ENCODE results near the gene AVPR1A. TPM values are rescaled to one million over a fixed set of nuclear protein-coding genes. Genes with fewer than 3 reads are reported as not detected.

AVPR1A gene
- total RNA-seq, 4 donors from 2014 or later = 8.7 to 59.9 (median 19.7) TPM

- Histone ChIP-seq H3K36me3 (no peaks in the 10 kb centered on the region), H3K27ac (peak overlapping the region; percentile 66 to 76), H3K4me3 (peak overlapping the region; percentile 47 to 48), H3K27me3 (no peaks in the 10 kb centered on the region), H3K9me3 (no peaks in the 10 kb centered on the region), H3K4me1 (no peaks in the 10 kb centered on the region)
- TF ChIP-seq POLR2A (IDR thresholded peaks at IDR 0.05) (no peak), CTCF (IDR thresholded peaks at IDR 0.05) (peak; percentile 65 to 81 (median 74))
- DNase-seq = peak; percentile 18 to 39
- intact Hi-C loops (cut with DNase I; ENCODE audit: low total_unique reads) = no loop called here
These were observed 771 bp upstream of the AVPR1A start for GRCh38 chr12:63151623-63152320.

- no peak for TF ChIP-seq POLR2A (IDR thresholded peaks at IDR 0.05)
- TF ChIP-seq CTCF (IDR thresholded peaks at IDR 0.05) = no peak
- intact Hi-C loops (cut with DNase I; ENCODE audit: low total_unique reads) = no loop called here
- Histone ChIP-seq H3K4me1 (no peaks in the 10 kb centered on the region), H3K27me3 (no peaks in the 10 kb centered on the region), H3K27ac (peak overlapping the region; percentile 66 to 76), H3K9me3 (no peaks in the 10 kb centered on the region), H3K4me3 (peak overlapping the region; percentile 47 to 48), H3K36me3 (no peaks in the 10 kb centered on the region)
- peak; percentile 15 to 24 for DNase-seq
These were observed 890 bp downstream of the AVPR1A start for GRCh38 chr12:63149909-63150712.

GRCh38 chr12:63144556-63144955 is 6.4 kb downstream of the AVPR1A start:
- Histone ChIP-seq H3K36me3 (no peaks in the 10 kb centered on the region), H3K9me3 (no peaks in the 10 kb centered on the region), H3K4me3 (no peak overlapping the region), H3K27me3 (no peaks in the 10 kb centered on the region), H3K4me1 (no peaks in the 10 kb centered on the region), H3K27ac (no peak overlapping the region)
- intact Hi-C loops (cut with DNase I; ENCODE audit: low total_unique reads) = no loop called here
- no peak for DNase-seq
- TF ChIP-seq POLR2A (IDR thresholded peaks at IDR 0.05) (no peak), CTCF (IDR thresholded peaks at IDR 0.05) (no peak)

GRCh38 chr12:63138488-63138887 is 12.5 kb downstream of the AVPR1A start:
- intact Hi-C loops (cut with DNase I; ENCODE audit: low total_unique reads) = no loop called here
- no peak for DNase-seq
- Histone ChIP-seq H3K4me1 (no peaks in the 10 kb centered on the region), H3K9me3 (no peaks in the 10 kb centered on the region), H3K4me3 (no peak overlapping the region), H3K27me3 (no peaks in the 10 kb centered on the region), H3K27ac (no peak overlapping the region), H3K36me3 (no peaks in the 10 kb centered on the region)
- TF ChIP-seq CTCF (IDR thresholded peaks at IDR 0.05) (no peak), POLR2A (IDR thresholded peaks at IDR 0.05) (no peak)

- no peaks in the 10 kb centered on the region for H3K9me3 ChIP-seq
These were observed 17.0 kb downstream of the AVPR1A start for GRCh38 chr12:63133981-63134380.

More at GRCh38 chr12:63133981-63134380, 17.0 kb downstream of the AVPR1A start:
- H3K4me1 ChIP-seq = no peaks in the 10 kb centered on the region
- no peaks in the 10 kb centered on the region for H3K36me3 ChIP-seq
- no peak overlapping the region for H3K27ac ChIP-seq
- DNase-seq = no peak
- no peaks in the 10 kb centered on the region for H3K27me3 ChIP-seq
- intact Hi-C loops (cut with DNase I; ENCODE audit: low total_unique reads) = no loop called here
- TF ChIP-seq POLR2A (IDR thresholded peaks at IDR 0.05) (no peak), CTCF (IDR thresholded peaks at IDR 0.05) (no peak)
- H3K4me3 ChIP-seq = no peak overlapping the region

All from uterus (tissue), 4 donors.